OCI-LY7 (cell line): ENCODE data around the gene CCBE1. TPM values are rescaled to one million over a fixed set of nuclear protein-coding genes. Genes with fewer than 3 reads are reported as not detected.

Source experiments
- BruUV-seq: library from RNA; stranded (reverse); fragments of 400-500 nt; replicated peaks from 2 replicates; lab custom pipeline; 2021; lab: Mats Ljungman, UMichigan
- CTCF ChIA-PET: fragments of 300-600 bp; sonication (Branson Sonifier 250); formaldehyde crosslinking; loops from one replicate; lab custom pipeline; 2022; ENCODE audit warnings: antibody characterized with exemption; ENCODE audit not compliant: unreplicated experiment; lab: Charles Lee
- POLR2A ChIA-PET: fragments of 300-600 bp; sonication (Branson Sonifier 250); formaldehyde crosslinking; loops from one replicate; lab custom pipeline; 2022; ENCODE audit warnings: antibody characterized with exemption; lab: Charles Lee
- DNase-seq: peaks from one replicate; pipeline ENCODE4 v3.0.0-alpha.2; 2015; ENCODE audit warnings: low spot score
- H2AFZ ChIP-seq: fragments of 200-600 bp; sonication (generic), shearing (Covaris generic); 2 replicates; pipeline ENCODE4 v1.6.1; 2014; ENCODE audit warnings: mild to moderate bottlenecking, antibody characterized with exemption, low read length, moderate library complexity
- H3K27ac ChIP-seq: fragments of 200-600 bp; sonication (generic); 2 replicates; pipeline ENCODE4 v1.5.1; 2014; ENCODE audit warnings: mixed run types, low read depth, mild to moderate bottlenecking, moderate library complexity, low read length, inconsistent platforms; ENCODE audit not compliant: poor library complexity, severe bottlenecking
- H3K36me3 ChIP-seq: fragments of 200-600 bp; sonication (generic); 2 replicates; pipeline ENCODE4 v1.6.1; 2014; ENCODE audit warnings: mild to moderate bottlenecking, antibody characterized with exemption, low read length, moderate library complexity, mixed read lengths; ENCODE audit not compliant: insufficient read depth
- H3K4me1 ChIP-seq: fragments of 200-600 bp; sonication (generic); 2 replicates; pipeline ENCODE4 v1.5.1; 2014; ENCODE audit warnings: mild to moderate bottlenecking, low read length; ENCODE audit not compliant: insufficient read depth, poor library complexity, severe bottlenecking
- H3K4me2 ChIP-seq: fragments of 200-600 bp; sonication (generic); 2 replicates; pipeline ENCODE4 v1.6.1; 2014; ENCODE audit warnings: mild to moderate bottlenecking, low read length
- H3K4me3 ChIP-seq: fragments of 200-600 bp; sonication (generic); 2 replicates; pipeline ENCODE4 v1.5.1; 2014; ENCODE audit warnings: mild to moderate bottlenecking, low read depth, low read length; ENCODE audit not compliant: poor library complexity, severe bottlenecking
- H3K79me2 ChIP-seq: fragments of 200-600 bp; sonication (generic); 2 replicates; pipeline ENCODE4 v1.6.1; 2016; ENCODE audit warnings: low read depth, mild to moderate bottlenecking, low read length, moderate library complexity, mixed read lengths; ENCODE audit not compliant: insufficient read depth
- H3K9me2 ChIP-seq: fragments of 200-600 bp; sonication (generic); 2 replicates; pipeline ENCODE4 v1.6.1; 2016; ENCODE audit warnings: mild to moderate bottlenecking, low read length, mixed read lengths; ENCODE audit not compliant: insufficient read depth
- H3K9me3 ChIP-seq: fragments of 200-600 bp; sonication (generic); 2 replicates; pipeline ENCODE4 v1.6.1; 2014; ENCODE audit warnings: mild to moderate bottlenecking, mixed run types, low read length, mixed read lengths
- H4K20me1 ChIP-seq: fragments of 200-600 bp; sonication (generic); 2 replicates; pipeline ENCODE4 v1.6.1; 2014; ENCODE audit warnings: mild to moderate bottlenecking, antibody characterized with exemption, low read length, moderate library complexity, mixed read lengths; ENCODE audit not compliant: insufficient read depth
- CTCF ChIP-seq: fragments of 200-600 bp; sonication (generic); conservative IDR thresholded peaks from 2 replicates; pipeline ENCODE4 v1.5.1; 2014; ENCODE audit warnings: mild to moderate bottlenecking, antibody characterized with exemption, low read length, moderate library complexity, mixed read lengths
- EZH2phosphoT487 ChIP-seq: fragments of 200-600 bp; sonication (generic); IDR thresholded peaks from 2 replicates; pipeline ENCODE4 v1.6.1; 2018; ENCODE audit warnings: low read depth, borderline replicate concordance, mild to moderate bottlenecking, mixed run types, antibody characterized with exemption, low read length, moderate library complexity, mixed read lengths
- intact Hi-C: fragments of 100-400 bp; cut with micrococcal nuclease; formaldehyde crosslinking; loops from one replicate; pipeline ENCODE4 v1.10.0; 2022; ENCODE audit not compliant: unreplicated experiment
- total RNA-seq, 2 experiments: library from RNA; depleted of rRNA in 1 of 2; stranded (reverse); fragments of >200 nt in 1 of 2; shearing (Covaris generic) in 1 of 2; gene quantifications; 2 replicates each; pipeline ENCODE4 v1.2.3, GENCODE V29; 2014 to 2022

The CCBE1 gene
- total RNA-seq, 2 experiments from 2014 or later: 0.16 to 0.70 TPM

- ChIA-PET POLR2A (no interaction called here), CTCF (no interaction called here)
- no peak overlapping the region for H3K27ac ChIP-seq
- no peaks in the 10 kb centered on the region for H3K9me3 ChIP-seq
- H2AFZ ChIP-seq: no peak overlapping the region
- H3K79me2 ChIP-seq: no peaks in the 10 kb centered on the region
- H4K20me1 ChIP-seq: no peaks in the 10 kb centered on the region
- intact Hi-C loops: no loop called here
- H3K4me3 ChIP-seq: no peak overlapping the region
- BruUV-seq: no TSS peak
- H3K36me3 ChIP-seq: no peaks in the 10 kb centered on the region
- H3K4me1 ChIP-seq: no peaks in the 10 kb centered on the region
- H3K4me2 ChIP-seq: no peak overlapping the region
- no peaks in the 10 kb centered on the region for H3K9me2 ChIP-seq
- TF ChIP-seq CTCF (no peak), EZH2phosphoT487 (no peak)
- no peak for DNase-seq
These were observed 243.7 kb downstream of the CCBE1 start for GRCh38 chr18:59453468-59453961.

GRCh38 chr18:59451963-59452362 lies 245.3 kb downstream of the CCBE1 start:
- Histone ChIP-seq H3K36me3 (no peaks in the 10 kb centered on the region), H3K79me2 (no peaks in the 10 kb centered on the region), H3K4me2 (no peak overlapping the region), H2AFZ (no peak overlapping the region), H3K9me3 (no peaks in the 10 kb centered on the region), H3K4me1 (no peaks in the 10 kb centered on the region), H3K4me3 (no peak overlapping the region), H3K27ac (no peak overlapping the region), H3K9me2 (no peaks in the 10 kb centered on the region), H4K20me1 (no peaks in the 10 kb centered on the region)
- BruUV-seq: no TSS peak
- intact Hi-C loops: no loop called here
- CTCF ChIA-PET: no interaction called here
- POLR2A ChIA-PET: no interaction called here
- TF ChIP-seq EZH2phosphoT487 (no peak), CTCF (no peak)
- no peak for DNase-seq

- no peaks in the 10 kb centered on the region for H3K9me2 ChIP-seq
- no peak for TF ChIP-seq EZH2phosphoT487
- no peak for TF ChIP-seq CTCF
- H3K4me2 ChIP-seq: no peak overlapping the region
- H3K79me2 ChIP-seq: no peaks in the 10 kb centered on the region
- no peak overlapping the region for H3K4me3 ChIP-seq
- ChIA-PET POLR2A (no interaction called here), CTCF (no interaction called here)
- no peaks in the 10 kb centered on the region for H4K20me1 ChIP-seq
- no peaks in the 10 kb centered on the region for H3K36me3 ChIP-seq
- BruUV-seq: no TSS peak
- no peak overlapping the region for H3K27ac ChIP-seq
- no peak for DNase-seq
- intact Hi-C loops: no loop called here
- no peaks in the 10 kb centered on the region for H3K9me3 ChIP-seq
- no peak overlapping the region for H2AFZ ChIP-seq
- H3K4me1 ChIP-seq: no peaks in the 10 kb centered on the region
These were observed 246.2 kb downstream of the CCBE1 start for GRCh38 chr18:59451073-59451472.
